Activated CD4-positive, CD25-positive, alpha-beta regulatory T cell (primary cell): Measurements from ENCODE around the gene ALAD.
"Not testable (repeated sequence)": the region's sequence is repeated elsewhere in the genome, so short reads cannot be mapped to it uniquely, and the experiment has no call there.

Source experiments
- DNase-seq, 4 experiments: peaks; one replicate each; lab custom pipeline; 2025; lab: John Stamatoyannopoulos, UW

The ALAD gene

GRCh38 chr9:113401027-113401792 is at the start of gene ALAD:
ALAD (minus strand) TSS chr9:113401284; CDS start chr9:113393559, 7,725 bp downstream.
- DNase-seq: peak; percentile 99

- no peak for DNase-seq
Observed at GRCh38 chr9:113449376-113449775, 48.3 kb upstream of the ALAD start.

GRCh38 chr9:113446323-113446740 is 45.2 kb upstream of the ALAD start:
- DNase-seq: no peak

GRCh38 chr9:113444736-113445135 is 43.7 kb upstream of the ALAD start:
- DNase-seq: no peak

GRCh38 chr9:113437716-113438115 is 36.6 kb upstream of the ALAD start:
- not testable (repeated sequence) for DNase-seq

- no peak for DNase-seq
Observed at GRCh38 chr9:113436728-113437515, 35.8 kb upstream of the ALAD start.

- DNase-seq: no peak
Observed at GRCh38 chr9:113431191-113431590, 30.1 kb upstream of the ALAD start.

GRCh38 chr9:113428062-113428615 is 27.1 kb upstream of the ALAD start:
- DNase-seq: no peak

- DNase-seq: no peak
Observed at GRCh38 chr9:113427629-113428028, 26.5 kb upstream of the ALAD start.

- no peak for DNase-seq
Observed at GRCh38 chr9:113426701-113427100, 25.6 kb upstream of the ALAD start.

- DNase-seq: no peak
Observed at GRCh38 chr9:113425072-113425471, 24.0 kb upstream of the ALAD start.

GRCh38 chr9:113421726-113422125 is 20.6 kb upstream of the ALAD start:
- no peak for DNase-seq

- DNase-seq: no peak
Observed at GRCh38 chr9:113417370-113417769, 16.3 kb upstream of the ALAD start.

- DNase-seq: no peak
Observed at GRCh38 chr9:113416149-113416721, 15.2 kb upstream of the ALAD start.

- DNase-seq: peak; percentile 87 to 94 (median 90)
Observed at GRCh38 chr9:113410207-113410864, 9.3 kb upstream of the ALAD start, which contains the start of the genes C9orf43 and POLE3. C9orf43 (plus strand) TSS chr9:113410747; CDS start chr9:113413494, 2,747 bp downstream. POLE3 (minus strand) TSS chr9:113410675; CDS start chr9:113410293, 382 bp downstream.

GRCh38 chr9:113409883-113410206 is 8.8 kb upstream of the ALAD start:
- no peak for DNase-seq

- DNase-seq: no peak
Observed at GRCh38 chr9:113409481-113409880, 8.4 kb upstream of the ALAD start.

- DNase-seq: peak in 2 of 4 experiments; percentile 16 to 26
Observed at GRCh38 chr9:113406873-113407511, 5.9 kb upstream of the ALAD start.

GRCh38 chr9:113406353-113406752 is 5.3 kb upstream of the ALAD start:
- DNase-seq: not testable (repeated sequence)

GRCh38 chr9:113403646-113404045 is 2.6 kb upstream of the ALAD start:
- no peak for DNase-seq

- no peak for DNase-seq
Observed at GRCh38 chr9:113399646-113400200, 1.4 kb downstream of the ALAD start.
